A673 (cell line): Measurements from ENCODE around the gene PCDHGA9. TPM values are rescaled to one million over a fixed set of nuclear protein-coding genes. Genes with fewer than 3 reads are reported as not detected.

Experiments
- BruUV-seq: library from RNA; stranded (reverse); fragments of 400-500 nt; replicated peaks from 2 replicates; lab custom pipeline; 2021; lab: Mats Ljungman, UMichigan
- CTCF ChIA-PET: fragments of 300-600 bp; sonication (Branson Sonifier 250); formaldehyde crosslinking; loops from one replicate; lab custom pipeline; 2022; ENCODE audit warnings: antibody characterized with exemption; lab: Charles Lee
- POLR2A ChIA-PET: fragments of 300-600 bp; sonication (Branson Sonifier 250); formaldehyde crosslinking; loops from one replicate; lab custom pipeline; 2022; ENCODE audit warnings: antibody characterized with exemption; ENCODE audit not compliant: low non-redundant PET; lab: Charles Lee
- DNase-seq: peaks from one replicate; pipeline ENCODE4 v3.0.0-alpha.2; 2015; ENCODE audit warnings: low spot score
- H3K27ac ChIP-seq: fragments of 200-600 bp; sonication (generic); 2 replicates; pipeline ENCODE4 v1.5.1; 2016; ENCODE audit warnings: mixed run types, low read depth, mild to moderate bottlenecking, mixed read lengths, antibody characterized with exemption, low read length; ENCODE audit not compliant: poor library complexity, severe bottlenecking
- H3K27me3 ChIP-seq: fragments of 200-600 bp; sonication (generic); replicated peaks from 2 replicates; pipeline ENCODE4 v1.6.1; 2017; ENCODE audit warnings: mixed run types, low read depth, mild to moderate bottlenecking, mixed read lengths, antibody characterized with exemption, low read length; ENCODE audit not compliant: insufficient read depth, poor library complexity
- H3K36me3 ChIP-seq: fragments of 200-600 bp; sonication (generic); 2 replicates; pipeline ENCODE4 v1.6.1; 2016; ENCODE audit warnings: mixed run types, mild to moderate bottlenecking, mixed read lengths, antibody characterized with exemption, low read length; ENCODE audit not compliant: insufficient read depth, poor library complexity, severe bottlenecking
- H3K4me1 ChIP-seq: fragments of 200-600 bp; sonication (generic); 2 replicates; pipeline ENCODE4 v1.6.1; 2017; ENCODE audit warnings: mixed run types, mild to moderate bottlenecking, mixed read lengths, antibody characterized with exemption, low read length; ENCODE audit not compliant: insufficient read depth, poor library complexity, severe bottlenecking
- H3K4me3 ChIP-seq: fragments of 200-600 bp; sonication (generic); 2 replicates; pipeline ENCODE4 v1.5.1; 2016; ENCODE audit warnings: low read depth, mixed run types, mild to moderate bottlenecking, mixed read lengths, low read length; ENCODE audit not compliant: poor library complexity, severe bottlenecking
- H3K9me3 ChIP-seq: fragments of 200-600 bp; sonication (generic); 2 replicates; pipeline ENCODE4 v1.6.1; 2016; ENCODE audit warnings: mixed run types, low read depth, mild to moderate bottlenecking, mixed read lengths, antibody characterized with exemption, low read length; ENCODE audit not compliant: poor library complexity, severe bottlenecking
- CTCF ChIP-seq: fragments of 300-800, 200-600 bp; sonication (generic); conservative IDR thresholded peaks from 2 replicates; pipeline ENCODE4 v1.5.1; 2017; ENCODE audit warnings: low read depth, mild to moderate bottlenecking, antibody characterized with exemption, low read length, moderate library complexity, mixed read lengths
- EZH2 ChIP-seq: fragments of 200-600 bp; sonication (generic); IDR thresholded peaks from 2 replicates; pipeline ENCODE4 v1.6.1; 2017; ENCODE audit warnings: borderline replicate concordance, low read depth, mild to moderate bottlenecking, mixed read lengths, antibody characterized with exemption, low read length; ENCODE audit not compliant: poor library complexity, severe bottlenecking
- intact Hi-C: fragments of 100-400 bp; cut with micrococcal nuclease; formaldehyde crosslinking; loops from one replicate; pipeline ENCODE4 v1.10.0; 2022; ENCODE audit not compliant: unreplicated experiment
- total RNA-seq: library from RNA; stranded (reverse); gene quantifications from 2 replicates; pipeline ENCODE4 v1.2.3, GENCODE V29; 2021

Gene PCDHGA9
- total RNA-seq, 1 experiment from 2014 or later, result 5.0 TPM

GRCh38 chr5:141441571-141442170 is 39.1 kb downstream of the PCDHGA9 start:
- ChIA-PET POLR2A (no interaction called here), CTCF (no interaction called here)
- no TSS peak for BruUV-seq

More at GRCh38 chr5:141441571-141442170, 39.1 kb downstream of the PCDHGA9 start:
- no peaks in the 10 kb centered on the region for H3K36me3 ChIP-seq
- H3K9me3 ChIP-seq, result peaks cover 8% of the 10 kb centered on the region
- no peaks in the 10 kb centered on the region for H3K27me3 ChIP-seq
- H3K27ac ChIP-seq, result no peak overlapping the region
- TF ChIP-seq EZH2 (no peak), CTCF (no peak)
- no peak overlapping the region for H3K4me3 ChIP-seq
- no peak for DNase-seq
- intact Hi-C loops, result no loop called here
- no peaks in the 10 kb centered on the region for H3K4me1 ChIP-seq

Other genes starting within 250 kb of the PCDHGA9 start
- 2.0 and 2.3 TPM in 2 replicates for gene PCDHB7, start 230.1 kb upstream of the PCDHGA9 start, total RNA-seq
- gene PCDHB8, start 225.0 kb upstream of the PCDHGA9 start, total RNA-seq, result 7.7 and 8.5 TPM in 2 replicates
- 11.3 and 12.8 TPM in 2 replicates for gene PCDHB16, start 220.4 kb upstream of the PCDHGA9 start, total RNA-seq
- 5.6 and 7.9 TPM in 2 replicates for gene PCDHB9, start 215.6 kb upstream of the PCDHGA9 start, total RNA-seq
- 2.7 and 2.8 TPM in 2 replicates for gene PCDHB10, start 210.4 kb upstream of the PCDHGA9 start, total RNA-seq
- 14.2 and 15.3 TPM in 2 replicates for gene PCDHB11, start 203.2 kb upstream of the PCDHGA9 start, total RNA-seq
- 5.1 and 6.7 TPM in 2 replicates for gene PCDHB12, start 194.1 kb upstream of the PCDHGA9 start, total RNA-seq
- 1.8 and 2.5 TPM in 2 replicates for gene PCDHB13, start 188.9 kb upstream of the PCDHGA9 start, total RNA-seq
- 6.9 and 7.4 TPM in 2 replicates for gene PCDHB14, start 179.4 kb upstream of the PCDHGA9 start, total RNA-seq
- 1.2 and 2.3 TPM in 2 replicates for gene PCDHB15, start 157.4 kb upstream of the PCDHGA9 start, total RNA-seq
- 0.88 and 1.0 TPM in 2 replicates for gene SLC25A2, start 98.7 kb upstream of the PCDHGA9 start, total RNA-seq
- gene TAF7, start 82.0 kb upstream of the PCDHGA9 start, total RNA-seq, result 73.4 and 78.3 TPM in 2 replicates
- 2.2 and 2.3 TPM in 2 replicates for gene PCDHGA1, start 72.3 kb upstream of the PCDHGA9 start, total RNA-seq
- 1.5 and 1.8 TPM in 2 replicates for gene PCDHGA2, start 64.0 kb upstream of the PCDHGA9 start, total RNA-seq
- 0.85 and 0.97 TPM in 2 replicates for gene PCDHGA3, start 58.9 kb upstream of the PCDHGA9 start, total RNA-seq
- gene PCDHGB1, start 52.7 kb upstream of the PCDHGA9 start, total RNA-seq, result 7.6 TPM in 2 replicates
- 2.9 and 3.5 TPM in 2 replicates for gene PCDHGA4, start 47.8 kb upstream of the PCDHGA9 start, total RNA-seq
- 6.2 and 6.5 TPM in 2 replicates for gene PCDHGB2, start 42.8 kb upstream of the PCDHGA9 start, total RNA-seq
- gene PCDHGA5, start 38.6 kb upstream of the PCDHGA9 start, total RNA-seq, result 2.4 and 2.6 TPM in 2 replicates
- gene PCDHGB3, start 32.5 kb upstream of the PCDHGA9 start, total RNA-seq, result 3.3 and 3.4 TPM in 2 replicates
- gene PCDHGA6, start 28.9 kb upstream of the PCDHGA9 start, total RNA-seq, result 20.2 and 21.6 TPM in 2 replicates
- gene PCDHGA7, start 20.0 kb upstream of the PCDHGA9 start, total RNA-seq, result 9.6 and 10.9 TPM in 2 replicates
- 2.5 and 3.3 TPM in 2 replicates for gene PCDHGB4, start 15.1 kb upstream of the PCDHGA9 start, total RNA-seq
- gene PCDHGA8, start 10.1 kb upstream of the PCDHGA9 start, total RNA-seq, result 2.2 and 2.6 TPM in 2 replicates
- 43.3 and 45.0 TPM in 2 replicates for gene PCDHGB5, start 4.8 kb upstream of the PCDHGA9 start, total RNA-seq
- 4.5 and 4.6 TPM in 2 replicates for gene PCDHGB6, start 5.2 kb downstream of the PCDHGA9 start, total RNA-seq
- 3.6 TPM in 2 replicates for gene PCDHGA10, start 10.2 kb downstream of the PCDHGA9 start, total RNA-seq
- gene PCDHGB7, start 14.9 kb downstream of the PCDHGA9 start, total RNA-seq, result 3.7 and 4.0 TPM in 2 replicates
- gene PCDHGA11, start 18.3 kb downstream of the PCDHGA9 start, total RNA-seq, result 34.9 and 35.5 TPM in 2 replicates
- 3.5 and 3.6 TPM in 2 replicates for gene PCDHGA12, start 27.7 kb downstream of the PCDHGA9 start, total RNA-seq
- 103 and 112 TPM in 2 replicates for gene PCDHGC3, start 73.2 kb downstream of the PCDHGA9 start, total RNA-seq
- gene PCDHGC4, start 82.3 kb downstream of the PCDHGA9 start, total RNA-seq, result 3.6 and 3.8 TPM in 2 replicates
- gene PCDHGC5, start 86.3 kb downstream of the PCDHGA9 start, total RNA-seq, result 3.4 and 3.6 TPM in 2 replicates
- gene DIAPH1, start 216.2 kb downstream of the PCDHGA9 start, total RNA-seq, result 105 and 109 TPM in 2 replicates
- 93.1 and 109 TPM in 2 replicates for gene HDAC3, start 234.1 kb downstream of the PCDHGA9 start, total RNA-seq
- 4.7 and 6.6 TPM in 2 replicates for gene RELL2, start 234.2 kb downstream of the PCDHGA9 start, total RNA-seq
- gene FCHSD1, start 248.6 kb downstream of the PCDHGA9 start, total RNA-seq, result 2.3 and 3.9 TPM in 2 replicates